ENCODE measurements around the gene ELN. TPM values are rescaled to one million over a fixed set of nuclear protein-coding genes. Genes with fewer than 3 reads are reported as not detected.

The ELN gene
- total and polyA plus RNA-seq, 2 donors (not counting 3 experiments of a cell fraction or from before 2014, with no cell fraction given) = 1.7 to 2.6 TPM

DNA sequence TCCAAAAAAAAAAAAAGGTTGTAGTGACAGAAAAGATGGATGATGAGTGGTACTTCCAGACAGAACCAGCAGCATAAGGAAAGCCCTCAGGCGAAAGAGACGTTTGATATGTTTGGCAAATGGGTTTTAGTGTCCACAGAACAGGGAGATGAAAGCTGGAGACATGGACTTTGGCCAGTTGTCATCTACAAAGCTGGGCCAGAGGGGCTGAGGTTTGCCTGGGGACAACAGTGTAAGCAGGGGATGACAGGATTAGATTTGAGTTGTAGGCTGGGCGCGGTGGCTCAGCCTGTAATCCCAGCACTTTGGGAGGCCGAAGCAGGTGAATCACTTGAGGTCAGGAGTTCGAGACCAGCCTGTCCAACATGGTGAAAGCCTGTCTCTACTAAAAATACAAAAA lies 47.8 kb upstream of the ELN start:
- H2AFZ ChIP-seq (ENCODE audit: low read depth, low read length) = no peak overlapping the region
- no peak overlapping the region for H3K9ac ChIP-seq (replicated peaks; ENCODE audit: extremely low read depth, insufficient read depth, low read length)
- no TSS peak for BruUV-seq (replicated peaks)
- no peak overlapping the region for H3K27ac ChIP-seq (ENCODE audit: insufficient read depth, low read depth, low read length)
- no peak overlapping the region for H3K4me2 ChIP-seq (ENCODE audit: insufficient read depth, low read length)
- no peaks in the 10 kb centered on the region for H3K36me3 ChIP-seq (ENCODE audit: control insufficient read depth in 2 of 2, extremely low read depth in 1 of 2, insufficient read depth in 2 of 2, low read length in 2 of 2)
- H3K9me3 ChIP-seq (replicated peaks; ENCODE audit: control insufficient read depth, insufficient read depth, low read length) = no peaks in the 10 kb centered on the region
- no peaks in the 10 kb centered on the region for H3K9me1 ChIP-seq (replicated peaks; ENCODE audit: control insufficient read depth, extremely low read depth, insufficient read depth, low read length)
- TF ChIP-seq GATA2 (IDR thresholded peaks at IDR 0.05; ENCODE audit: insufficient read depth, insufficient read length, low read depth, low read length) = no peak
- TF ChIP-seq FOS (IDR thresholded peaks at IDR 0.05; ENCODE audit: borderline replicate concordance, insufficient read depth, low read length) = no peak
- TF ChIP-seq EZH2 (IDR thresholded peaks at IDR 0.05; ENCODE audit: borderline replicate concordance, low read depth, low read length, severe bottlenecking) = no peak
- TF ChIP-seq JUN (IDR thresholded peaks at IDR 0.05; ENCODE audit: borderline replicate concordance, insufficient read depth, insufficient read length, low read depth) = no peak
- TF ChIP-seq POLR2A (IDR thresholded peaks at IDR 0.05; ENCODE audit: low read depth, low read length) = no peak
- TF ChIP-seq, protein P1, sequence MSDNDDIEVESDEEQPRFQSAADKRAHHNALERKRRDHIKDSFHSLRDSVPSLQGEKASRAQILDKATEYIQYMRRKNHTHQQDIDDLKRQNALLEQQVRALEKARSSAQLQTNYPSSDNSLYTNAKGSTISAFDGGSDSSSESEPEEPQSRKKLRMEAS (IDR thresholded peaks at IDR 0.05; ENCODE audit: insufficient read depth, insufficient read length) = no peak
- no peak for TF ChIP-seq POLR2AphosphoS5 (IDR thresholded peaks at IDR 0.05; ENCODE audit: insufficient read depth, low read depth, low read length)
- TF ChIP-seq, protein P2, sequence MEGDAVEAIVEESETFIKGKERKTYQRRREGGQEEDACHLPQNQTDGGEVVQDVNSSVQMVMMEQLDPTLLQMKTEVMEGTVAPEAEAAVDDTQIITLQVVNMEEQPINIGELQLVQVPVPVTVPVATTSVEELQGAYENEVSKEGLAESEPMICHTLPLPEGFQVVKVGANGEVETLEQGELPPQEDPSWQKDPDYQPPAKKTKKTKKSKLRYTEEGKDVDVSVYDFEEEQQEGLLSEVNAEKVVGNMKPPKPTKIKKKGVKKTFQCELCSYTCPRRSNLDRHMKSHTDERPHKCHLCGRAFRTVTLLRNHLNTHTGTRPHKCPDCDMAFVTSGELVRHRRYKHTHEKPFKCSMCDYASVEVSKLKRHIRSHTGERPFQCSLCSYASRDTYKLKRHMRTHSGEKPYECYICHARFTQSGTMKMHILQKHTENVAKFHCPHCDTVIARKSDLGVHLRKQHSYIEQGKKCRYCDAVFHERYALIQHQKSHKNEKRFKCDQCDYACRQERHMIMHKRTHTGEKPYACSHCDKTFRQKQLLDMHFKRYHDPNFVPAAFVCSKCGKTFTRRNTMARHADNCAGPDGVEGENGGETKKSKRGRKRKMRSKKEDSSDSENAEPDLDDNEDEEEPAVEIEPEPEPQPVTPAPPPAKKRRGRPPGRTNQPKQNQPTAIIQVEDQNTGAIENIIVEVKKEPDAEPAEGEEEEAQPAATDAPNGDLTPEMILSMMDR (IDR thresholded peaks at IDR 0.05; ENCODE audit: extremely low read depth in 1 of 2, insufficient read depth in 1 of 2, low read depth in 1 of 2, low read length in 2 of 2) = no peak
- no peak for TF ChIP-seq MYC (IDR thresholded peaks at IDR 0.05; ENCODE audit: low read depth, low read length)
- DNase-seq (ENCODE audit: low read depth, low spot score) (no peak), FAIRE-seq (no peak)
- no peaks in the 10 kb centered on the region for H4K20me1 ChIP-seq (replicated peaks; ENCODE audit: control insufficient read depth, extremely low read depth, insufficient read depth, low read length)
- no peak overlapping the region for H3K4me3 ChIP-seq (replicated peaks in 1 of 3; ENCODE audit: insufficient read depth in 1 of 3, low read depth in 1 of 3, low read length in 3 of 3)
- POLR2A ChIA-PET = no interaction called here
- intact Hi-C loops (cut with micrococcal nuclease) = no loop called here
- dilution Hi-C loops (cut with MboI; ENCODE audit: extremely low pct_ligation_motif_present, low sequenced_read_pairs) = no loop called here
- CTCF ChIA-PET = interaction anchor here (0.9 to 3.2 kb wide), 4 partner anchors 10 to 115 kb away, joined by 4 to 23 read pairs (median 4); no protein-coding TSS in a partner anchor
- no peaks in the 10 kb centered on the region for H3K27me3 ChIP-seq (ENCODE audit: control insufficient read depth in 2 of 2, insufficient read depth in 2 of 2, low read length in 2 of 2)
- H3K4me1 ChIP-seq (ENCODE audit: control insufficient read depth, extremely low read depth, insufficient read depth, low read length) = no peaks in the 10 kb centered on the region
- H3K79me2 ChIP-seq (ENCODE audit: control insufficient read depth, insufficient read depth, low read length) = no peaks in the 10 kb centered on the region

All from endothelial cell of umbilical vein (primary cell).